ENCODE results near the gene ATP6V0E1.

- TF ChIP-seq POLR2A (IDR thresholded peaks at IDR 0.05) = no peak
- TF ChIP-seq, protein P1, sequence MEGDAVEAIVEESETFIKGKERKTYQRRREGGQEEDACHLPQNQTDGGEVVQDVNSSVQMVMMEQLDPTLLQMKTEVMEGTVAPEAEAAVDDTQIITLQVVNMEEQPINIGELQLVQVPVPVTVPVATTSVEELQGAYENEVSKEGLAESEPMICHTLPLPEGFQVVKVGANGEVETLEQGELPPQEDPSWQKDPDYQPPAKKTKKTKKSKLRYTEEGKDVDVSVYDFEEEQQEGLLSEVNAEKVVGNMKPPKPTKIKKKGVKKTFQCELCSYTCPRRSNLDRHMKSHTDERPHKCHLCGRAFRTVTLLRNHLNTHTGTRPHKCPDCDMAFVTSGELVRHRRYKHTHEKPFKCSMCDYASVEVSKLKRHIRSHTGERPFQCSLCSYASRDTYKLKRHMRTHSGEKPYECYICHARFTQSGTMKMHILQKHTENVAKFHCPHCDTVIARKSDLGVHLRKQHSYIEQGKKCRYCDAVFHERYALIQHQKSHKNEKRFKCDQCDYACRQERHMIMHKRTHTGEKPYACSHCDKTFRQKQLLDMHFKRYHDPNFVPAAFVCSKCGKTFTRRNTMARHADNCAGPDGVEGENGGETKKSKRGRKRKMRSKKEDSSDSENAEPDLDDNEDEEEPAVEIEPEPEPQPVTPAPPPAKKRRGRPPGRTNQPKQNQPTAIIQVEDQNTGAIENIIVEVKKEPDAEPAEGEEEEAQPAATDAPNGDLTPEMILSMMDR (IDR thresholded peaks at IDR 0.05) = no peak
Measured at GRCh38 chr5:173050791-173051190, 67.2 kb downstream of the ATP6V0E1 start.
